ENCODE results near the gene HRC.

DNA sequence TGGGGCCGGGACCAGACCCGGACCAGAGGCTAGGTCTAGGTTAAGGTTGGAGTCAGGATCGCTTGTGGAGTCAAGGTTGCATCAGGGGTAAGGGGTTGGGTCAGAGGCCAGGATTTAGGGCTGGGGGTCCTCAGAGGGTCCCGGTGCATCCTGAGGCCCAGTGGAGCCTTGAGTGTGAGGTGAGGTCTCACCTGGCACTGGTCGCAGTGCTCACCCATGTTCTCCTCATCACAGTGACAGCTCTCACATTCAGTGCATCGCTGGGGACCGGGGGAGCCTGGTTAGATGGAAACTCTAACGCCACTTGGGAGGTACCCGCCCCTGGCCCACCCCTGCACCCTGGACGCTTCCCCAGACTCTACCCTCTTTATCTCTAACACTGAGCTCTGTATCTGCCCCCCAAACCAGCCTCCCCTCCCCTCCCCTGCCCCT lies 3.1 kb downstream of the HRC start:
- TF ChIP-seq, protein P1, sequence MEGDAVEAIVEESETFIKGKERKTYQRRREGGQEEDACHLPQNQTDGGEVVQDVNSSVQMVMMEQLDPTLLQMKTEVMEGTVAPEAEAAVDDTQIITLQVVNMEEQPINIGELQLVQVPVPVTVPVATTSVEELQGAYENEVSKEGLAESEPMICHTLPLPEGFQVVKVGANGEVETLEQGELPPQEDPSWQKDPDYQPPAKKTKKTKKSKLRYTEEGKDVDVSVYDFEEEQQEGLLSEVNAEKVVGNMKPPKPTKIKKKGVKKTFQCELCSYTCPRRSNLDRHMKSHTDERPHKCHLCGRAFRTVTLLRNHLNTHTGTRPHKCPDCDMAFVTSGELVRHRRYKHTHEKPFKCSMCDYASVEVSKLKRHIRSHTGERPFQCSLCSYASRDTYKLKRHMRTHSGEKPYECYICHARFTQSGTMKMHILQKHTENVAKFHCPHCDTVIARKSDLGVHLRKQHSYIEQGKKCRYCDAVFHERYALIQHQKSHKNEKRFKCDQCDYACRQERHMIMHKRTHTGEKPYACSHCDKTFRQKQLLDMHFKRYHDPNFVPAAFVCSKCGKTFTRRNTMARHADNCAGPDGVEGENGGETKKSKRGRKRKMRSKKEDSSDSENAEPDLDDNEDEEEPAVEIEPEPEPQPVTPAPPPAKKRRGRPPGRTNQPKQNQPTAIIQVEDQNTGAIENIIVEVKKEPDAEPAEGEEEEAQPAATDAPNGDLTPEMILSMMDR (IDR thresholded peaks at IDR 0.05) = no peak
- TF ChIP-seq POLR2A (IDR thresholded peaks at IDR 0.05) = no peak

Data from body of pancreas (tissue), 4 donors.